ENCODE measurements around the gene PES1.

DNA sequence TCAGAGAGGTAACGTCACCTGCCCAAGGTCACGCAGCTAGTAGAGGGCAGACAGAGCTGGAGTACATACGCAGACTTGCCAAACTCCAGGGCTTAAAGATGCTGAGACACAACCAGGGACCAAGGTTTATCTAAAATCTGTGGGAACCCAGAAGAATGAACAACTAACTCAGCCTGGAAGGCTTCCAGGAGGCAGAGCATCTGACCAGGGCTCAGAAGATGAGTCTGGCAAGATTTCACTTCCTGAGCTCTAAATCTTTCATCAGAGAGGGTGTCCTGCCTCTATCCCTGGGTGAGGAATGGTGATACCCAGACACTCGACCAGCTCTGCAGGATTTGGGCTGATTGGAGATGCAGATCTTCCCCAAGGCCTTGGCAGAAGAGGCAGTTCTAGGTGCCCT, 26.4 kb downstream of the PES1 start:
- TF ChIP-seq, protein P1, sequence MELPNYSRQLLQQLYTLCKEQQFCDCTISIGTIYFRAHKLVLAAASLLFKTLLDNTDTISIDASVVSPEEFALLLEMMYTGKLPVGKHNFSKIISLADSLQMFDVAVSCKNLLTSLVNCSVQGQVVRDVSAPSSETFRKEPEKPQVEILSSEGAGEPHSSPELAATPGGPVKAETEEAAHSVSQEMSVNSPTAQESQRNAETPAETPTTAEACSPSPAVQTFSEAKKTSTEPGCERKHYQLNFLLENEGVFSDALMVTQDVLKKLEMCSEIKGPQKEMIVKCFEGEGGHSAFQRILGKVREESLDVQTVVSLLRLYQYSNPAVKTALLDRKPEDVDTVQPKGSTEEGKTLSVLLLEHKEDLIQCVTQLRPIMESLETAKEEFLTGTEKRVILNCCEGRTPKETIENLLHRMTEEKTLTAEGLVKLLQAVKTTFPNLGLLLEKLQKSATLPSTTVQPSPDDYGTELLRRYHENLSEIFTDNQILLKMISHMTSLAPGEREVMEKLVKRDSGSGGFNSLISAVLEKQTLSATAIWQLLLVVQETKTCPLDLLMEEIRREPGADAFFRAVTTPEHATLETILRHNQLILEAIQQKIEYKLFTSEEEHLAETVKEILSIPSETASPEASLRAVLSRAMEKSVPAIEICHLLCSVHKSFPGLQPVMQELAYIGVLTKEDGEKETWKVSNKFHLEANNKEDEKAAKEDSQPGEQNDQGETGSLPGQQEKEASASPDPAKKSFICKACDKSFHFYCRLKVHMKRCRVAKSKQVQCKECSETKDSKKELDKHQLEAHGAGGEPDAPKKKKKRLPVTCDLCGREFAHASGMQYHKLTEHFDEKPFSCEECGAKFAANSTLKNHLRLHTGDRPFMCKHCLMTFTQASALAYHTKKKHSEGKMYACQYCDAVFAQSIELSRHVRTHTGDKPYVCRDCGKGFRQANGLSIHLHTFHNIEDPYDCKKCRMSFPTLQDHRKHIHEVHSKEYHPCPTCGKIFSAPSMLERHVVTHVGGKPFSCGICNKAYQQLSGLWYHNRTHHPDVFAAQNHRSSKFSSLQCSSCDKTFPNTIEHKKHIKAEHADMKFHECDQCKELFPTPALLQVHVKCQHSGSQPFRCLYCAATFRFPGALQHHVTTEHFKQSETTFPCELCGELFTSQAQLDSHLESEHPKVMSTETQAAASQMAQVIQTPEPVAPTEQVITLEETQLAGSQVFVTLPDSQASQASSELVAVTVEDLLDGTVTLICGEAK (IDR thresholded peaks at IDR 0.05): no peak
- TF ChIP-seq, protein P1 (CRISPR knock-in tag; IDR thresholded peaks at IDR 0.05): no peak
- TF ChIP-seq HNRNPK (IDR thresholded peaks at IDR 0.05; ENCODE audit: low read depth, low read length, poor library complexity, severe bottlenecking) (no peak), ZNF10 (CRISPR knock-in tag; IDR thresholded peaks at IDR 0.05; ENCODE audit: borderline replicate concordance, low read depth) (no peak), ZNF44 (CRISPR knock-in tag; IDR thresholded peaks at IDR 0.05) (no peak), ERF (CRISPR knock-in tag; IDR thresholded peaks at IDR 0.05) (no peak), CCAR2 (optimal IDR thresholded peaks at IDR 0.05; ENCODE audit: low read depth, low read length) (no peak), ZNF605 (CRISPR knock-in tag; IDR thresholded peaks at IDR 0.05) (no peak), EP300 (IDR thresholded peaks at IDR 0.05; ENCODE audit: low read depth in 2 of 2, low read length in 2 of 2) (no peak), EP300 (CRISPR knock-in tag; IDR thresholded peaks at IDR 0.05; ENCODE audit: borderline replicate concordance) (no peak)
- TF ChIP-seq, protein P2, sequence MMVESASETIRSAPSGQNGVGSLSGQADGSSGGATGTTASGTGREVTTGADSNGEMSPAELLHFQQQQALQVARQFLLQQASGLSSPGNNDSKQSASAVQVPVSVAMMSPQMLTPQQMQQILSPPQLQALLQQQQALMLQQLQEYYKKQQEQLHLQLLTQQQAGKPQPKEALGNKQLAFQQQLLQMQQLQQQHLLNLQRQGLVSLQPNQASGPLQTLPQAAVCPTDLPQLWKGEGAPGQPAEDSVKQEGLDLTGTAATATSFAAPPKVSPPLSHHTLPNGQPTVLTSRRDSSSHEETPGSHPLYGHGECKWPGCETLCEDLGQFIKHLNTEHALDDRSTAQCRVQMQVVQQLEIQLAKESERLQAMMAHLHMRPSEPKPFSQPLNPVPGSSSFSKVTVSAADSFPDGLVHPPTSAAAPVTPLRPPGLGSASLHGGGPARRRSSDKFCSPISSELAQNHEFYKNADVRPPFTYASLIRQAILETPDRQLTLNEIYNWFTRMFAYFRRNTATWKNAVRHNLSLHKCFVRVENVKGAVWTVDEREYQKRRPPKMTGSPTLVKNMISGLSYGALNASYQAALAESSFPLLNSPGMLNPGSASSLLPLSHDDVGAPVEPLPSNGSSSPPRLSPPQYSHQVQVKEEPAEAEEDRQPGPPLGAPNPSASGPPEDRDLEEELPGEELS (CRISPR knock-in tag; IDR thresholded peaks at IDR 0.05): no peak

Measured in HepG2 (cell line).